ENCODE data around the gene MAD2L2.

The MAD2L2 gene

DNA sequence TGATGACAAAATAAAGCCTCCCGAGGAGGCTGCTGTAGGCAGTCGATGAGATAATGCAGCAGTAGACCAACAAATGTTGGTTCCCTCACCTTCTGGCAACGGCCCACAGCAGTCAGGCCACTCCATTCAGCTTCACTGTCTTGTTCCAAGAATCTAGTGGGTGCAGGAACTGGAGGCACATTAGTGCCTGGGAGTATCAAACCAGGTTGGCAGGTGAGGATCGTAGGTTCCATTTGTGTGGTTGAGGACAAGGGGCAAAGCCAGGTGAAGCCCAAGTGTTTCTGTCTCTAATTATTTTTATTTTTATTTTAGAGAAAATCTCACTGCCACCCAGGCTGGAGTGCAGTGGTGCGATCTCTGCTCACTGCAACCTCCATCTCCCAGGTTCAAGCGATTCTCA, 40.0 kb downstream of the MAD2L2 start:
- no peak for DNase-seq (ENCODE audit: low spot score)
- H3K27me3 ChIP-seq (ENCODE audit: control insufficient read depth in 3 of 3, insufficient read depth in 3 of 3, low read depth in 1 of 3, low read length in 3 of 3), result peaks cover 0 to 20% (median 0%) of the 10 kb centered on the region in 3 experiments
- no peak overlapping the region for H3K18ac ChIP-seq (ENCODE audit: low read length)
- no peak overlapping the region for H3K14ac ChIP-seq (ENCODE audit: low read length)
- H2BK12ac ChIP-seq (ENCODE audit: low read length), result no peak overlapping the region
- no CpG with 5 or more reads among the region's 6 CpGs for WGBS, 2 donors (ENCODE audit: extremely low coverage in 2 of 2, insufficient read length in 2 of 2, insufficient replicate concordance in 1 of 2)
- H3K4ac ChIP-seq (ENCODE audit: low read length), result no peak overlapping the region
- H3K9ac ChIP-seq (ENCODE audit: low read depth, low read length, poor library complexity), result no peak overlapping the region
- H3K4me1 ChIP-seq (ENCODE audit: control insufficient read depth in 2 of 2, insufficient read depth in 1 of 2, low read depth in 1 of 2, low read length in 2 of 2), result peaks cover 0 to 3% of the 10 kb centered on the region in 2 donors
- no peak overlapping the region for H4K91ac ChIP-seq (ENCODE audit: low read depth, low read length, poor library complexity)
- H3K9me3 ChIP-seq (replicated peaks in 1 of 2; ENCODE audit: control insufficient read depth in 2 of 2, insufficient read depth in 1 of 2, low read depth in 1 of 2, low read length in 2 of 2), result no peaks in the 10 kb centered on the region
- no peak overlapping the region for H4K8ac ChIP-seq (ENCODE audit: low read depth, low read length)
- no peak overlapping the region for H2BK15ac ChIP-seq (ENCODE audit: low read length)
- H2BK5ac ChIP-seq (ENCODE audit: low read length), result no peak overlapping the region
- H2AK5ac ChIP-seq (ENCODE audit: low read depth, low read length), result no peak overlapping the region
- no peaks in the 10 kb centered on the region for H3K36me3 ChIP-seq (replicated peaks in 1 of 2; ENCODE audit: control insufficient read depth in 2 of 2, insufficient read depth in 2 of 2, low read length in 2 of 2)
- H3K79me1 ChIP-seq (ENCODE audit: low read depth, low read length), result no peaks in the 10 kb centered on the region
- no peak overlapping the region for H2BK120ac ChIP-seq (ENCODE audit: low read depth, low read length)
- no peak overlapping the region for H3K27ac ChIP-seq (replicated peaks; ENCODE audit: low read length)
- no peak overlapping the region for H3K4me2 ChIP-seq (ENCODE audit: insufficient read depth, low read length, poor library complexity, severe bottlenecking)
- H3K4me3 ChIP-seq (ENCODE audit: low read length in 2 of 2), result no peak overlapping the region
- no peak overlapping the region for H2AFZ ChIP-seq (ENCODE audit: low read length)
- no peak overlapping the region for H3K23ac ChIP-seq (ENCODE audit: low read depth, low read length, poor library complexity)

DNA sequence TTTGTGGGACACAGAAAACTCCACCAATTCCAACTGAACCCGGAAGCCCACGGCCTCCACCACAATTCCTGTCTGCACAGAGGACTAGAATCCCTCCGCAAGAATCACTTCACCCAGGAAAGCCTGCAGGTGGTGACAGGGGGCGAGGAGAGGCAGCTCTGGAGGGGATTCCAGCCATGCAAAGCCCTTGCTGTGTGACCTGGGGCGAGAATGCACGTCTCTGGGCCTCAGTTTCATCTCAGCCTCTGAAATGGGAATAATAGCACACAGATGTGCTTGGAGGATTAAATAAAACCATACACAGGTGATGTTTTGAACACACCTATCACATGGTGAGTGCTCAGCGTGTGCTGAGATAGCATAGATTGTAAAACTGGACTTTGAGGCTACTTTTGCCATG, 40.8 kb downstream of the MAD2L2 start:
- Histone ChIP-seq H2BK120ac (ENCODE audit: low read depth, low read length) (no peak overlapping the region), H3K9me3 (replicated peaks in 1 of 2; ENCODE audit: control insufficient read depth in 2 of 2, insufficient read depth in 1 of 2, low read depth in 1 of 2, low read length in 2 of 2) (no peaks in the 10 kb centered on the region), H4K91ac (ENCODE audit: low read depth, low read length, poor library complexity) (no peak overlapping the region), H2BK5ac (ENCODE audit: low read length) (no peak overlapping the region), H3K14ac (ENCODE audit: low read length) (no peak overlapping the region), H3K4me3 (ENCODE audit: low read length in 2 of 2) (no peak overlapping the region), H2AFZ (ENCODE audit: low read length) (no peak overlapping the region), H3K36me3 (replicated peaks in 1 of 2; ENCODE audit: control insufficient read depth in 2 of 2, insufficient read depth in 2 of 2, low read length in 2 of 2) (no peaks in the 10 kb centered on the region), H3K18ac (ENCODE audit: low read length) (no peak overlapping the region), H4K8ac (ENCODE audit: low read depth, low read length) (no peak overlapping the region), H3K4ac (ENCODE audit: low read length) (no peak overlapping the region), H2BK15ac (ENCODE audit: low read length) (no peak overlapping the region), H2AK5ac (ENCODE audit: low read depth, low read length) (no peak overlapping the region), H3K9ac (ENCODE audit: low read depth, low read length, poor library complexity) (no peak overlapping the region), H3K4me1 (ENCODE audit: control insufficient read depth in 2 of 2, insufficient read depth in 1 of 2, low read depth in 1 of 2, low read length in 2 of 2) (peaks cover 0 to 3% of the 10 kb centered on the region in 2 donors), H2BK12ac (ENCODE audit: low read length) (no peak overlapping the region), H3K23ac (ENCODE audit: low read depth, low read length, poor library complexity) (no peak overlapping the region), H3K27ac (replicated peaks; ENCODE audit: low read length) (no peak overlapping the region), H3K79me1 (ENCODE audit: low read depth, low read length) (no peaks in the 10 kb centered on the region), H3K27me3 (ENCODE audit: control insufficient read depth in 3 of 3, insufficient read depth in 3 of 3, low read depth in 1 of 3, low read length in 3 of 3) (peaks cover 0 to 20% (median 0%) of the 10 kb centered on the region in 3 experiments), H3K4me2 (ENCODE audit: insufficient read depth, low read length, poor library complexity, severe bottlenecking) (no peak overlapping the region)
- WGBS, 2 donors (ENCODE audit: extremely low coverage in 2 of 2, insufficient read length in 2 of 2, insufficient replicate concordance in 1 of 2), result no CpG with 5 or more reads among the region's 7 CpGs
- DNase-seq (ENCODE audit: low spot score), result no peak

DNA sequence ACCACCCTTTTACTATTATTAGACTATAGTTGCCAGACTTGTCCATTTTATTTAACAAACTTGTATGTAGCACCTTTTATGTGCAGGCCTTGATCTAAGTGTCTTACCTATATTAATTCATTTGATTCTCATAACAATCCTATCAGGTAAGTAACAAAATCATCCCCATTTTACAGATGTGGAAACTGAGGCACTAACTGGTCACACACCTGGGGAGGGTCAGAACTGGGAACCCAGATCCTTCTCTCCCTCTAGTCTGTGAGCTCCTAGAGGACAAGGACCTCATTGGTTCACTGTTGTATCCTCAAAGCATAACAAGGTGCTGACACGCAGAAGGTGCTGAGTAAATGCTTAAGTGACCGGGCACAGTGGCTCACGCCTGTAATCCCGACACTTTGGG, 41.6 kb downstream of the MAD2L2 start:
- peaks cover 0 to 3% of the 10 kb centered on the region in 2 donors for H3K4me1 ChIP-seq (ENCODE audit: control insufficient read depth in 2 of 2, insufficient read depth in 1 of 2, low read depth in 1 of 2, low read length in 2 of 2)
- no peaks in the 10 kb centered on the region for H3K9me3 ChIP-seq (replicated peaks in 1 of 2; ENCODE audit: control insufficient read depth in 2 of 2, insufficient read depth in 1 of 2, low read depth in 1 of 2, low read length in 2 of 2)
- no peak overlapping the region for H4K91ac ChIP-seq (ENCODE audit: low read depth, low read length, poor library complexity)
- no peak overlapping the region for H2BK5ac ChIP-seq (ENCODE audit: low read length)
- no peak overlapping the region for H2AFZ ChIP-seq (ENCODE audit: low read length)
- no peak overlapping the region for H3K4ac ChIP-seq (ENCODE audit: low read length)
- no peak overlapping the region for H2BK12ac ChIP-seq (ENCODE audit: low read length)
- no peak overlapping the region for H2BK120ac ChIP-seq (ENCODE audit: low read depth, low read length)
- H3K18ac ChIP-seq (ENCODE audit: low read length), result no peak overlapping the region
- no peak overlapping the region for H2AK5ac ChIP-seq (ENCODE audit: low read depth, low read length)
- no peaks in the 10 kb centered on the region for H3K79me1 ChIP-seq (ENCODE audit: low read depth, low read length)
- H3K14ac ChIP-seq (ENCODE audit: low read length), result no peak overlapping the region
- H3K23ac ChIP-seq (ENCODE audit: low read depth, low read length, poor library complexity), result no peak overlapping the region
- WGBS, 2 donors (ENCODE audit: extremely low coverage in 2 of 2, insufficient read length in 2 of 2, insufficient replicate concordance in 1 of 2), result no CpG with 5 or more reads among the region's 4 CpGs
- peaks cover 0 to 20% (median 0%) of the 10 kb centered on the region in 3 experiments for H3K27me3 ChIP-seq (ENCODE audit: control insufficient read depth in 3 of 3, insufficient read depth in 3 of 3, low read depth in 1 of 3, low read length in 3 of 3)
- no peak overlapping the region for H3K9ac ChIP-seq (ENCODE audit: low read depth, low read length, poor library complexity)
- no peak overlapping the region for H2BK15ac ChIP-seq (ENCODE audit: low read length)
- H3K4me2 ChIP-seq (ENCODE audit: insufficient read depth, low read length, poor library complexity, severe bottlenecking), result no peak overlapping the region
- no peaks in the 10 kb centered on the region for H3K36me3 ChIP-seq (replicated peaks in 1 of 2; ENCODE audit: control insufficient read depth in 2 of 2, insufficient read depth in 2 of 2, low read length in 2 of 2)
- no peak overlapping the region for H4K8ac ChIP-seq (ENCODE audit: low read depth, low read length)
- H3K27ac ChIP-seq (replicated peaks; ENCODE audit: low read length), result no peak overlapping the region
- no peak overlapping the region for H3K4me3 ChIP-seq (ENCODE audit: low read length in 2 of 2)
- DNase-seq (ENCODE audit: low spot score), result no peak

DNA sequence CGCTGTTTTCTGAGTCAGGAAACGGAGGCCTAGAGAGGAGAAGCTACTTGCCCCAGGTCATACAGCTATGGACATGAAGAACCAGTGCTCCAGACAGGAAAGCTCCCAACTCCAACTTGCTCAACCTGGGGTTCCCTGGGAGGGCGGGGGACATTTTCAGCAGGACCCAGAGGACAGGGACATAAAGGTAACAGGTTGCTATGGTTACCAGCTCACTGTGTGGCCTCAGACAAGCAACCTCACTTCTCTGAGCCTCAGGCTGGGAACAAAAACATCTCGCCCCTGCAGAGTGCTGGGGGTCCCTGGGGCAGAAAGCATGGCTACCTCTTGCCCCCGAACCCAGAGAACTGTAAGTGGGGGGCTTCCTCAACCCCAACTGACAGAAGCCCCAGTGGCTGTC, 42.8 kb downstream of the MAD2L2 start:
- H4K8ac ChIP-seq (ENCODE audit: low read depth, low read length), result no peak overlapping the region
- no peak overlapping the region for H3K14ac ChIP-seq (ENCODE audit: low read length)
- no peak for DNase-seq (ENCODE audit: low spot score)
- H3K4me3 ChIP-seq (ENCODE audit: low read length in 2 of 2), result no peak overlapping the region
- H2BK120ac ChIP-seq (ENCODE audit: low read depth, low read length), result no peak overlapping the region
- H4K91ac ChIP-seq (ENCODE audit: low read depth, low read length, poor library complexity), result no peak overlapping the region
- H2BK5ac ChIP-seq (ENCODE audit: low read length), result no peak overlapping the region
- peaks cover 0 to 3% of the 10 kb centered on the region in 2 donors for H3K4me1 ChIP-seq (ENCODE audit: control insufficient read depth in 2 of 2, insufficient read depth in 1 of 2, low read depth in 1 of 2, low read length in 2 of 2)
- H2BK15ac ChIP-seq (ENCODE audit: low read length), result no peak overlapping the region
- no peak overlapping the region for H2AFZ ChIP-seq (ENCODE audit: low read length)
- no peaks in the 10 kb centered on the region for H3K36me3 ChIP-seq (replicated peaks in 1 of 2; ENCODE audit: control insufficient read depth in 2 of 2, insufficient read depth in 2 of 2, low read length in 2 of 2)
- no peak overlapping the region for H3K4me2 ChIP-seq (ENCODE audit: insufficient read depth, low read length, poor library complexity, severe bottlenecking)
- no peak overlapping the region for H2BK12ac ChIP-seq (ENCODE audit: low read length)
- H3K23ac ChIP-seq (ENCODE audit: low read depth, low read length, poor library complexity), result no peak overlapping the region
- no peaks in the 10 kb centered on the region for H3K9me3 ChIP-seq (replicated peaks in 1 of 2; ENCODE audit: control insufficient read depth in 2 of 2, insufficient read depth in 1 of 2, low read depth in 1 of 2, low read length in 2 of 2)
- WGBS, 2 donors (ENCODE audit: extremely low coverage in 2 of 2, insufficient read length in 2 of 2, insufficient replicate concordance in 1 of 2), result no CpG with 5 or more reads among the region's 5 CpGs
- H2AK5ac ChIP-seq (ENCODE audit: low read depth, low read length), result no peak overlapping the region
- no peak overlapping the region for H3K9ac ChIP-seq (ENCODE audit: low read depth, low read length, poor library complexity)
- H3K4ac ChIP-seq (ENCODE audit: low read length), result no peak overlapping the region
- no peaks in the 10 kb centered on the region for H3K79me1 ChIP-seq (ENCODE audit: low read depth, low read length)
- H3K18ac ChIP-seq (ENCODE audit: low read length), result no peak overlapping the region
- H3K27me3 ChIP-seq (ENCODE audit: control insufficient read depth in 3 of 3, insufficient read depth in 3 of 3, low read depth in 1 of 3, low read length in 3 of 3), result peaks cover 0 to 20% (median 0%) of the 10 kb centered on the region in 3 experiments
- H3K27ac ChIP-seq (replicated peaks; ENCODE audit: low read length), result no peak overlapping the region

All from neuronal stem cell (in vitro differentiated cells).